HepG2 (cell line): ENCODE data around the gene TBL3. TPM values are rescaled to one million over a fixed set of nuclear protein-coding genes. Genes with fewer than 3 reads are reported as not detected.

ENCODE experiments used
- ATAC-seq: fragments of 200-7000 bp; cut with Tn5 transposase; 3 replicates; pipeline ENCODE4 v1.9.1; 2020; ENCODE audit warnings: mild to moderate bottlenecking, moderate library complexity
- BruUV-seq: library from RNA; stranded (reverse); fragments of 400-500 nt; replicated peaks from 2 replicates; lab custom pipeline; 2021; lab: Mats Ljungman, UMichigan
- CTCF ChIA-PET: fragments of 300-600 bp; formaldehyde crosslinking; extraction: SDS; loops from one replicate; lab custom pipeline; 2021; ENCODE audit warnings: low total read pairs, inconsistent platforms, low intra/inter-chr PET ratio; lab: Yijun Ruan, JAX
- POLR2A ChIA-PET: fragments of 350-600 bp; sonication (Branson Sonifier 250); formaldehyde crosslinking; loops from one replicate; lab custom pipeline; 2020; ENCODE audit warnings: antibody characterized with exemption, inconsistent platforms; lab: Yijun Ruan, JAX
- DNase-seq: peaks from one replicate; pipeline ENCODE4 v3.0.0-alpha.2; 2015; ENCODE audit warnings: low spot score
- FAIRE-seq: peaks from 3 replicates; lab custom pipeline; 2011; peaks lifted over from hg19 to GRCh38; lab: Jason Lieb, UNC
- H2AFZ ChIP-seq: one replicate; pipeline ENCODE4 v1.6.1; 2011; ENCODE audit warnings: low read length, inconsistent platforms
- H3K27ac ChIP-seq: fragments of 300-600 bp; 3 replicates; pipeline ENCODE4 v1.8.0; 2011; ENCODE audit warnings: mixed run types, mild to moderate bottlenecking, mixed read lengths, low read length, inconsistent platforms; ENCODE audit not compliant: insufficient read depth; ENCODE audit errors: extremely low read length
- H3K27me3 ChIP-seq, 2 experiments: fragments of 200-600 bp in 1 of 2; 2 replicates in 1 of 2; 3 replicates in 1 of 2; pipeline versions ENCODE4 v1.6.0 to v1.8.0; 2011; ENCODE audit warnings: low read length in 2 of 2, mild to moderate bottlenecking in 2 of 2, moderate library complexity in 2 of 2, inconsistent platforms in 1 of 2; ENCODE audit not compliant: insufficient read depth in 2 of 2, control insufficient read depth in 1 of 2
- H3K36me3 ChIP-seq, 2 experiments: fragments of 200-600 bp in 1 of 2; replicated peaks in 1 of 2; 2 replicates in 1 of 2; 3 replicates in 1 of 2; pipeline versions ENCODE4 v1.5.1 to v1.8.0; 2011; ENCODE audit warnings: low read length in 2 of 2, inconsistent platforms in 1 of 2; ENCODE audit not compliant: insufficient read depth in 2 of 2, control insufficient read depth in 1 of 2
- H3K4me1 ChIP-seq: 2 replicates; pipeline ENCODE4 v1.5.1; 2012; ENCODE audit warnings: low read length, inconsistent platforms; ENCODE audit not compliant: insufficient read depth
- H3K4me2 ChIP-seq: 2 replicates; pipeline ENCODE4 v1.6.0; 2011; ENCODE audit warnings: low read depth, low read length, inconsistent platforms
- H3K4me3 ChIP-seq, 3 experiments: fragments of 200-600 bp in 1 of 3; sonication (generic), shearing (Covaris generic) in 1 of 3; replicated peaks in 1 of 3; 2 replicates each; pipeline ENCODE4 v1.5.1; 2011 to 2016; ENCODE audit warnings: low read length in 3 of 3, inconsistent platforms in 2 of 3, low read depth in 2 of 3, mild to moderate bottlenecking in 2 of 3, control low read depth in 1 of 3, mixed read lengths in 1 of 3; ENCODE audit not compliant: insufficient read depth in 1 of 3
- H3K79me2 ChIP-seq: one replicate; pipeline ENCODE4 v1.6.1; 2011; ENCODE audit warnings: low read length, inconsistent platforms; ENCODE audit not compliant: insufficient read depth
- H3K9ac ChIP-seq: 2 replicates; pipeline ENCODE4 v1.6.0; 2011; ENCODE audit warnings: mild to moderate bottlenecking, low read depth, low read length, inconsistent platforms; ENCODE audit not compliant: insufficient read depth
- H3K9me3 ChIP-seq: 2 replicates; pipeline ENCODE4 v1.5.1; 2012; ENCODE audit warnings: mild to moderate bottlenecking, low read length
- H4K20me1 ChIP-seq: 2 replicates; pipeline ENCODE4 v1.6.0; 2011; ENCODE audit warnings: inconsistent platforms, mild to moderate bottlenecking, low read length, moderate library complexity; ENCODE audit not compliant: insufficient read depth
- CTCF ChIP-seq: sonication (generic); formaldehyde crosslinking; IDR thresholded peaks from 2 replicates; pipeline ENCODE4 v1.5.0; 2020; ENCODE audit warnings: mild to moderate bottlenecking, missing genetic modification reagents, moderate library complexity
- HNRNPL ChIP-seq: fragments of 200-400 bp; formaldehyde crosslinking; IDR thresholded peaks from 2 replicates; pipeline ENCODE4 v1.6.1; 2017; ENCODE audit warnings: mild to moderate bottlenecking, low read depth, low read length
- NCOR1 ChIP-seq: fragments of 200-600 bp; sonication (generic); IDR thresholded peaks from 2 replicates; pipeline ENCODE4 v1.7.0; 2017; ENCODE audit warnings: antibody characterized with exemption, low read length, borderline replicate concordance
- STAG1 ChIP-seq: sonication (generic); formaldehyde crosslinking; IDR thresholded peaks from 2 replicates; pipeline ENCODE4 v1.4.0; 2020; ENCODE audit warnings: missing genetic modification reagents
- ZBTB33 ChIP-seq: sonication (generic); formaldehyde crosslinking; IDR thresholded peaks from 2 replicates; pipeline ENCODE4 v1.4.0; 2020; ENCODE audit warnings: missing genetic modification reagents
- ZNF253 ChIP-seq: sonication (generic); formaldehyde crosslinking; IDR thresholded peaks from 2 replicates; pipeline ENCODE4 v1.8.0; 2022; ENCODE audit warnings: mild to moderate bottlenecking, missing genetic modification reagents, borderline replicate concordance
- ZNF547 ChIP-seq: sonication (generic); formaldehyde crosslinking; IDR thresholded peaks from 2 replicates; pipeline ENCODE4 v1.5.1; 2020; ENCODE audit warnings: mild to moderate bottlenecking, missing genetic modification reagents
- WGBS: methylation state at CpG from one replicate; pipeline ENCODE4 v1.1.6; 2017; ENCODE audit warnings: low lambda C conversion rate; 5-methylcytosine and 5-hydroxymethylcytosine counted together
- in situ Hi-C: cut with HindIII; loops from 2 replicates; pipeline ENCODE4 v1.10.0; 2017; ENCODE audit warnings: low pct_unique_long_range_greater_than_20kb; ENCODE audit not compliant: extremely low pct_ligation_motif_present
- intact Hi-C: fragments of 100-400 bp; cut with micrococcal nuclease; formaldehyde crosslinking; loops from one replicate; pipeline ENCODE4 v1.10.0; 2022; ENCODE audit not compliant: unreplicated experiment
- polyA plus RNA-seq, 8 experiments: library from polyadenylated mRNA; depleted of rRNA in 3 of 8; stranded (reverse) in 7 of 8; unstranded in 1 of 8; fragments of >200 nt; fragmentation: Illumina TruSeq in 4 of 8; extraction: Trizol in 4 of 8; gene quantifications; 2 replicates each; pipeline versions ENCODE4 v1.2.1 to v1.2.3, GENCODE V29; 2011 to 2016; ENCODE audit warnings: low read depth in 4 of 8, missing spikeins in 1 of 8, mixed read lengths in 1 of 8; ENCODE audit not compliant: insufficient read depth in 1 of 8
- total RNA-seq, 5 experiments: library from RNA; depleted of rRNA; stranded (reverse); fragments of >200 nt; fragmentation: Illumina TruSeq; extraction: Trizol; gene quantifications; 2 replicates each; pipeline ENCODE4 v1.2.3, GENCODE V29; 2016; ENCODE audit warnings: low read depth in 1 of 5

The TBL3 gene
- total and polyA plus RNA-seq, 2 of the 13 experiments (the other 11 are each of a cell fraction or from before 2014, with no cell fraction given): 16.8 to 38.0 TPM

- ChIA-PET POLR2A (interaction anchor here (0.7 to 2.8 kb wide), 3 partner anchors 21 to 135 kb away, joined by 3 to 27 read pairs (median 3); partner anchors contain the start of genes GFER and RPS2), CTCF (no interaction called here)
- Histone ChIP-seq H3K9me3 (no peaks in the 10 kb centered on the region), H3K4me2 (no peak overlapping the region), H3K27ac (no peak overlapping the region), H2AFZ (no peak overlapping the region), H3K4me3 (no peak overlapping the region), H3K9ac (no peak overlapping the region), H4K20me1 (peaks cover 18% of the 10 kb centered on the region; the same call in 1 of the 2 replicates), H3K4me1 (peaks cover 50% of the 10 kb centered on the region), H3K27me3 (no peaks in the 10 kb centered on the region), H3K36me3 (peaks cover 17 to 28% of the 10 kb centered on the region in 2 experiments), H3K79me2 (peaks cover 52% of the 10 kb centered on the region)
- TF ChIP-seq STAG1 (CRISPR knock-in tag) (peak; percentile 19; the same call in 1 of the 2 replicates), NCOR1 (no peak), ZNF547 (no peak), HNRNPL (0 out of 2 replicates have a peak, but pooled peaks have one; percentile 27), CTCF (CRISPR knock-in tag) (0 out of 2 replicates have a peak, but pooled peaks have one; percentile 10), ZNF253 (no peak), ZBTB33 (peak; percentile 17; the same call in 1 of the 2 replicates)
- ATAC-seq: no peak
- in situ Hi-C loops (no loop called here), intact Hi-C loops (no loop called here)
- WGBS: 98% methylated on average over 14 of the region's 21 CpGs
- FAIRE-seq: no peak
- no TSS peak for BruUV-seq
- DNase-seq: no peak
Observed at GRCh38 chr16:2005646-2006045, 33.8 kb downstream of the TBL3 start.
